GDM1 (cell line): ENCODE data around the gene MRPL20.

Source experiments
- DNase-seq: peaks from one replicate; lab custom pipeline; 2025; lab: John Stamatoyannopoulos, UW

MRPL20 gene

GRCh38 chr1:1361233-1361981 lies 45.7 kb downstream of the MRPL20 start:
- no peak for DNase-seq

- no peak for DNase-seq
Measured at GRCh38 chr1:1360506-1361169, 46.5 kb downstream of the MRPL20 start.

GRCh38 chr1:1359664-1360468 lies 47.2 kb downstream of the MRPL20 start:
- DNase-seq = no peak

- DNase-seq = no peak
Measured at GRCh38 chr1:1359308-1359663, 47.8 kb downstream of the MRPL20 start.

- DNase-seq = no peak
Measured at GRCh38 chr1:1358433-1359271, 48.4 kb downstream of the MRPL20 start, which contains the start of gene MXRA8. TSS of gene MXRA8 (minus strand) at chr1:1358555. CDS start at chr1:1358504, 51 bp downstream.

GRCh38 chr1:1357871-1358432 lies 49.1 kb downstream of the MRPL20 start:
- no peak for DNase-seq

- no peak for DNase-seq
Measured at GRCh38 chr1:1356796-1357401, 50.2 kb downstream of the MRPL20 start.

- DNase-seq = no peak
Measured at GRCh38 chr1:1356166-1356795, 50.8 kb downstream of the MRPL20 start.

GRCh38 chr1:1355416-1355815 lies 51.7 kb downstream of the MRPL20 start:
- DNase-seq = no peak

GRCh38 chr1:1354271-1355247 lies 52.5 kb downstream of the MRPL20 start:
- DNase-seq = no peak

- DNase-seq = no peak
Measured at GRCh38 chr1:1353389-1354151, 53.5 kb downstream of the MRPL20 start.

- DNase-seq = no peak
Measured at GRCh38 chr1:1352786-1353388, 54.2 kb downstream of the MRPL20 start.
